Prostate gland (tissue), 2 donors: ENCODE results near the gene MSANTD7. TPM values are rescaled to one million over a fixed set of nuclear protein-coding genes. Genes with fewer than 3 reads are reported as not detected.
"Not testable (repeated sequence)": the region's sequence is repeated elsewhere in the genome, so short reads cannot be mapped to it uniquely, and the experiment has no call there.

Experiments used
- DNase-seq: peaks from one replicate; pipeline ENCODE4 v3.0.0-alpha.2; 2019; ENCODE audit warnings: low spot score
- H3K27ac ChIP-seq, 2 donors: fragments of 200-600 bp; sonication (generic); 2 replicates each; pipeline ENCODE4 v1.5.1; 2017 to 2019
- H3K27me3 ChIP-seq: fragments of 200-600 bp; sonication (generic); replicated peaks from 2 replicates; pipeline ENCODE4 v1.5.1; 2019; ENCODE audit not compliant: insufficient read depth
- H3K36me3 ChIP-seq, 2 donors: fragments of 200-600 bp; sonication (generic); 1 replicate in 1 of 2; 2 replicates in 1 of 2; pipeline versions ENCODE4 v1.5.1 to v1.8.1; 2017 to 2019
- H3K4me1 ChIP-seq: fragments of 200-600 bp; sonication (generic); replicated peaks from 2 replicates; pipeline ENCODE4 v1.5.1; 2019
- H3K4me3 ChIP-seq, 2 donors: fragments of 200-600 bp; sonication (generic); 2 replicates each; pipeline ENCODE4 v1.5.1; 2017 to 2019
- H3K9me3 ChIP-seq: fragments of 200-600 bp; sonication (generic); 2 replicates; pipeline ENCODE4 v1.5.1; 2017
- CTCF ChIP-seq, 4 experiments: fragments of 200-600 bp in 2 of 4; fragments of 450-650 bp in 2 of 4; sonication (generic) in 2 of 4; IDR thresholded peaks; 1 replicate in 3 of 4; 2 replicates in 1 of 4; pipeline ENCODE4 v1.5.1; 2016 to 2019; ENCODE audit warnings: antibody characterized with exemption in 4 of 4, mild to moderate bottlenecking in 2 of 4, moderate library complexity in 2 of 4
- POLR2A ChIP-seq: fragments of 450-650 bp; IDR thresholded peaks from one replicate; pipeline ENCODE4 v1.6.1; 2016; ENCODE audit warnings: antibody characterized with exemption, mild to moderate bottlenecking
- POLR2AphosphoS5 ChIP-seq: sonication (generic); formaldehyde crosslinking; IDR thresholded peaks from one replicate; pipeline ENCODE4 v1.6.1; 2017; ENCODE audit warnings: antibody characterized with exemption
- WGBS: methylation state at CpG from one replicate; pipeline ENCODE4 v1.1.5; 2018; 5-methylcytosine and 5-hydroxymethylcytosine counted together
- intact Hi-C: fragments of 100-400 bp; cut with DNase I; formaldehyde crosslinking; loops from one replicate; pipeline ENCODE4 v1.14.2; 2022
- total RNA-seq, 2 donors: library from RNA; depleted of rRNA; stranded (reverse); fragments of >200 nt; gene quantifications; one replicate each; pipeline ENCODE4 v1.1.0, GENCODE V29; 2016

The MSANTD7 gene
- total RNA-seq, 2 donors from 2014 or later: 9.5 to 13.3 TPM

DNA sequence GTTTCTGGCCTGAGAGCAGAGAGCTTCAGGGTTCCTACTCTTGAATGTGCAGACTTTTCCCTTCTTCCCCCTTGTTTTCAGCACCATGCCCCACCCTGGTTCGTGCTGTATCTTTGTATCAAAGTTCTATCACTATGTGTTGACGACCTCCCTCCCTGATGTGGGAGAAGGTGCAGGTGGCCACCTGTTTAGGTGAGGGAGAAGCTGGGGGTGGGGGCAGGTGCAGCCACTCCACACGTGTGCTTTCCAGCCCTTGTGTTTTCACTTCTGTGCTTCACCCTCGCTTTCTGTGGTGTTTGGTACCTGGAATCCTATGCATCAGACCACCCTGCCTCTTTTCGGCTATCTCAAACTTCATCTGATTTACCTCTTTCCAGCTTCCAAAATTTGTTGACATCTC, 20.9 kb downstream of the MSANTD7 start:
- intact Hi-C loops: no loop called here
- DNase-seq: no peak
- WGBS: 84% methylated on average over 5 of the region's 5 CpGs
- Histone ChIP-seq H3K4me1 (no peaks in the 10 kb centered on the region), H3K4me3 (no peak overlapping the region), H3K27ac (no peak overlapping the region), H3K36me3 (no peaks in the 10 kb centered on the region), H3K9me3 (no peaks in the 10 kb centered on the region), H3K27me3 (no peaks in the 10 kb centered on the region)
- TF ChIP-seq POLR2AphosphoS5: no peak
- TF ChIP-seq CTCF (IDR thresholded peaks at IDR 0.05): no peak
- no peak for TF ChIP-seq POLR2A

- no peak overlapping the region for H3K27ac ChIP-seq
- TF ChIP-seq CTCF (IDR thresholded peaks at IDR 0.05): no peak
- no peak for TF ChIP-seq POLR2AphosphoS5
- TF ChIP-seq POLR2A: no peak
- no peaks in the 10 kb centered on the region for H3K27me3 ChIP-seq
- H3K9me3 ChIP-seq: no peaks in the 10 kb centered on the region
- DNase-seq: no peak
- no peaks in the 10 kb centered on the region for H3K36me3 ChIP-seq
- H3K4me3 ChIP-seq: no peak overlapping the region
- intact Hi-C loops: no loop called here
- H3K4me1 ChIP-seq: no peaks in the 10 kb centered on the region
Observed at GRCh38 chr10:14859775-14860174, 21.7 kb downstream of the MSANTD7 start.

DNA sequence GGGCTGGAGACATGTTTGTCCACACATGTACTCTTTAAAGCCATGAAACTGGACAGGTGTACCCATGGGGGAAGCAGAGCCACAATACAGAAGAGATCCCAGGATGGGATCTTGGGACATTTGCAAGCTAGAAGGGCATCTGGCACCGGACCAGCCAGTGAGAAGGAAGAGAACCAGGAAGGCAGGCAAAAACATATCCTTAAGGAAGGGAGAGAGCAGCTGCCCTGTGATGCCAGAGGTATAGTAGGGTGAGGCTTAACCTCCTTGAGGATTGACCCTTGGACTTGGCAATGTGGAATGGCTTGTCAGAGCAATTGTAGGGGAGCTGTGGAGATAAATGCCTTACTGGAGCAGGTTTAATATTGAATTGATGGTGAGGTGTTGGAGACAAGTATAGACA, 22.7 kb downstream of the MSANTD7 start:
- Histone ChIP-seq H3K9me3 (no peaks in the 10 kb centered on the region), H3K27me3 (no peaks in the 10 kb centered on the region), H3K27ac (no peak overlapping the region), H3K4me1 (no peaks in the 10 kb centered on the region), H3K36me3 (no peaks in the 10 kb centered on the region), H3K4me3 (no peak overlapping the region)
- DNase-seq: no peak
- no peak for TF ChIP-seq CTCF (IDR thresholded peaks at IDR 0.05)
- no peak for TF ChIP-seq POLR2AphosphoS5
- 92% methylated on average over 1 of the region's 1 CpG for WGBS
- intact Hi-C loops: no loop called here

- WGBS: 97% methylated on average over 6 of the region's 6 CpGs
- DNase-seq, H3K4me1 ChIP-seq, H3K36me3 ChIP-seq, H3K4me3 ChIP-seq, H3K9me3 ChIP-seq, intact Hi-C loops, H3K27ac ChIP-seq, H3K27me3 ChIP-seq: not testable (repeated sequence)
Observed at GRCh38 chr10:14864466-14864865, 26.4 kb downstream of the MSANTD7 start.

GRCh38 chr10:14864871-14865270, 26.8 kb downstream of the MSANTD7 start:
- H3K36me3 ChIP-seq, intact Hi-C loops, DNase-seq: not testable (repeated sequence)

GRCh38 chr10:14873090-14873760, 35.1 kb downstream of the MSANTD7 start:
- H3K36me3 ChIP-seq: no peaks in the 10 kb centered on the region
- WGBS: 63% methylated on average over 2 of the region's 2 CpGs
- H3K9me3 ChIP-seq: no peaks in the 10 kb centered on the region
- no peak for DNase-seq
- TF ChIP-seq CTCF (IDR thresholded peaks at IDR 0.05): no peak
- no peak for TF ChIP-seq POLR2A
- no peak for TF ChIP-seq POLR2AphosphoS5
- H3K27me3 ChIP-seq: no peaks in the 10 kb centered on the region
- no peak overlapping the region for H3K27ac ChIP-seq
- H3K4me1 ChIP-seq: no peaks in the 10 kb centered on the region
- H3K4me3 ChIP-seq: no peak overlapping the region
- intact Hi-C loops: no loop called here

More at GRCh38 chr10:14864871-14865270, 26.8 kb downstream of the MSANTD7 start:
- 96% methylated on average over 3 of the region's 3 CpGs for WGBS
- not testable (repeated sequence) for H3K9me3 ChIP-seq, H3K27ac ChIP-seq, H3K4me3 ChIP-seq, H3K27me3 ChIP-seq, H3K4me1 ChIP-seq
